SKM-1 treated with dmso at 0.1 percent for 144 hours (cell line): ENCODE measurements around the gene GIPC2.

Experiments used
- DNase-seq: peaks from one replicate; lab custom pipeline; 2025; ENCODE audit not compliant: unreplicated experiment; lab: John Stamatoyannopoulos, UW

GIPC2 gene

DNA sequence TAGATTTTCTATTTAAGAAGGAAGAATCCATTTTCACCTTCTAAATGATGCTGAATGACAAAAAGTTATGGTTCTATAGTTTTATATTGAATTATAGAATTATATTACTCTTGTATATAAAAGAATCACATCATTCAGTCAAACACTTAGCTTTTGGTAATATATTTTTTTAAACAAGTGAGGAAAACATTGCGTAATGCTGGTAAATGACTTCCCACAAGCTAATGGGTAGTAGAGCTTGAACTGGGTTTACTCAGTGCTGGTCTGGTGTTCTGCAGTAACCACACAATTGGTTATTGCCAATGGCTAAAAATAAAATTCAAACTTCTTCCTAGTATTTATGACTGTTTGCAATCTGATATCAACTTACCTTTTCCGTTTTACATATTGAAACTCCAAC, 10.6 kb upstream of the GIPC2 start:
- DNase-seq = no peak

DNA sequence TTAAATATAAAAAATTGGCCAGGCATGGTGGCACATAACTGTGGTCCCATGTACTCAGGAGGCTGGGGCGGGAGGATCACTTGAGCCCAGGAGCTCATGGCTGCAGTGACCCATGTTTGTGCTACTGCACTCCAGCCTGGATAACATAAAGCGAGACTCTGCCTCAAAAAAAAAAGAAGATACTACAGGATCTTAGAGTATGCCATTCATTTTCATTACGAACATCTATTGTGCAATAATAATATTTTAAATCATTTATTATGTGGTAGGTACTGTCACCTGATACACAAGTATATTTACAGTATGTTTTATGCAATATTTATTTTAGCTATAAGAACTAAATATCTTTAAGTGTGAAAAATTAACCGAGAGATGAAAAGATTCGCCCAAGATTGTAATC, 9.3 kb upstream of the GIPC2 start:
- no peak for DNase-seq

- DNase-seq = no peak
These were observed 7.7 kb upstream of the GIPC2 start for GRCh38 chr1:78038071-78038470.

GRCh38 chr1:78038491-78038939, 7.3 kb upstream of the GIPC2 start:
- no peak for DNase-seq

- DNase-seq = no peak
These were observed 5.2 kb upstream of the GIPC2 start for GRCh38 chr1:78040484-78041089.

DNA sequence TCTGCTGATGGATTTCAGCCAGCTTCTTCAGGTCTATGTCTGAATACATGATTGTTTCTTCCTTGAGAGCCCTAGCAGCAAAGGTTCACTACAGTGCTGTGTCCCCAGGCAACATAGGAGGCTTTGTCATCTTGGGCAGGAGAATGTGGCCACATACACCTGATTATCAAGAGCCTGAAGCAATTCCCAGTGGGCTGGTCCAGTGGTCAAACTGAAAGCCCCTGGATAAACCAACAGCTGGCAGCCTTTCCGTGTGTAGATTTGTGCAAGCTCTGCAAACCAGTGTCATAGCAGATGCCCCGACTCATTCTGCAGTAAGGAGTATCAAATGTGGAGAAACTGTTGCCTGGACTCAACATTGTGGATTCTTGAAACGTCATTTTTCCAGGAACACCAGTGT, 2.3 kb upstream of the GIPC2 start:
- DNase-seq = no peak

- no peak for DNase-seq
These were observed 787 bp upstream of the GIPC2 start for GRCh38 chr1:78044796-78045562.

DNA sequence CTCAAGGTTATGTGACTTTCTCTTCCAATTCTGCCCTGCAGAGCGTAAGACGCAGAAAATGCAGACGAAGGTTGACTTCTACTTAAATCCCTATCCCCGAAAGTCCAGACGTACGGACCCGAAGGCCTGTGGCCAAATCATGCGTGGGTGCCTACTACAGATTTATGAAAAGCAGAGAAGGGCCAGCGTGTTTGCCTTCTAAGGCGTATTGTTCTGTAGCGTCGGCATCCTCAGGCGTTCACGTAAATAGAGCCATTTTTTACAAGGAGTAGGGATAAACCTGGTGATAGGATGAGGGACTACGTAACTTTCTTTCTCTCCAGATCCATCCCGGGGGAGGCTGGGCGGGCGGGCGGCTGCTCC, 222 bp upstream of the GIPC2 start:
- no peak for DNase-seq

DNA sequence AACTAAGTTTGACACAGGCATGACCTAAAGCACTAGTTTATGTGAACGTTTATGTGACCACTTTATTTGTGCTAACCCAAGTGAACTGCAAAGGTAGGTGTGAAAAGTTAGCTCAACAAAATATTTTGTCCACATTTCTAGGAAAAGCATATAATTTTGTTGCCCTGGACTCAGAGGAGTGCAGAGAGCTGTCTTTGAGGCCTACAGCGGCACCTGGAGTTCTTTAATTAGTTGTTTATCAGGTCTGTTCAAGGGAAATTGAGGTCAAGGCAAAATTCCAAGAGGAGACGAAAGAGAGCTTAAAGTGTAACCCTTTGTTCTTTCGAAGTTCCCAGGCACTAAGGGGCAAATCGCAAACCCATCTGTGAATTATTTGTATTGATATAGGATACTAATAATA, 1.3 kb downstream of the GIPC2 start:
- DNase-seq = no peak

DNA sequence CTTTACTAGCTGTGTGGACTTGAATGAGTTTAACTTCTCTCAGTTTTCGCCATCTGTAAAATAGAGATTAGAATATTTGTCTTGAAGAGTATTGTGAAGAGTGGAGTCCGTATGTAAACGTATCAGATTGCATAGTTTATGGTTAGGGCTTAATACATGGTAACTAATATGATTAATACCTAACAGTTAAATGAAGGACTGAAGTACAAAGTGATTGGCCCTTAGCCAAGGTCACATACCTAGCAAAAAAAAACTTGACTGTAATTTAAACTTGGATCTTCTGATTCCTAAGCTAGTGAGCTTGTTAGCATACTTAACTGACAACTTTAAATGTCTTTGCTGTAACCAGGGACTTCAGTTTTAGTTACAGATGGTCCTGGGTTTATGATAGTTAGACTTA, 1.9 kb downstream of the GIPC2 start:
- DNase-seq = no peak

DNA sequence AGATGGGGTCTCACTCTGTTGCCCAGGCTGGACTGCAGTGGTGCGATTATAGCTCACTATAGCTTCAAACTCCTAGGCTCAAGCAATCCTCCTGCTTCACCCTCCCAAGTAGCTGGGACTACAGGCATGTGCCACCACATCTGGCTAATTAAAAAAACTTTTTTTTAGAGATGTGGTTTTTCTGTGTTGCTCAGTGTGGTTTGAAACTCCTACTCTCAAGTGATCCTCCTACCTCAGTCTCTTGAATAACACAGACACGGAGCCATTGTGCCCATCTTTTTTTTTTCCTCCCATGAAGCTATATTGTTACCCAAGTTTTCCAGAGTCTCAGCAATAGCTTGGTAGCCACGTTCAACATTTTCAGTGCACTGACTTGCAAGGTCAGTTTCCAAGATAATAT, 2.7 kb downstream of the GIPC2 start:
- no peak for DNase-seq

GRCh38 chr1:78049396-78049795, 3.6 kb downstream of the GIPC2 start:
- no peak for DNase-seq

GRCh38 chr1:78051005-78051404, 5.2 kb downstream of the GIPC2 start:
- no peak for DNase-seq

DNA sequence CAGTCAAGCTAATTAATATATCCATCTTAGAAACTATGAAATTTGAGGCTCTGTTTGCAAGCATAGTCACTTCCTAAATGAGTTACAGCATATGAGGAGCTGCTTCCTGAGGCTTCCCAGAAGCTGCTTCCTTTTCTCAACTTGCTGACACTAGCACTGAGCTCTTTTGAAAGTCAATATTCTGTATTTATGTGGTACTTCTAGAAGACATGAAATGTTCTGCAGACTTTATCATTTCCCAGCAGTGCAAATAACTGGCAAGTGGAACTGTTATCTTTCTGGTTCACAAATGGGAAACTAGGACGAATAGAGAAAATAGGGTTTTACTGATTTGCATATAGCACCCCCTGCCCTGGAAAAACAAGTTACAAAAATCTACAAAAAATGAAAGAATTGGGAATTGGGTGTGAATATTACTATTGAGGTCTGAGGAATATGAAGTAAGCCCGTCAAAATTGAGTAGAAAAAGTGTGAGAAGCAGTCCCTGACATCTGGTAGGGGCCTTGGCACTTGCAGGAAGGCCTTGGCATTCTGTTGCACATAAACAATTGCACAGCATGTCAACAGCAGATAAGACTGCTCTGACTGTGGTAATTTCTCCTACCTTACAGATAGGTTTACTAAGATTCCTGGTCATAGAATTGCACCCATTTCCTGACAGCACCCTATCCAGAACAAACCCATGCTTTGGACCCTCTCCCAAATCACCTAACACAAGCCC, 7.1 kb downstream of the GIPC2 start:
- no peak for DNase-seq

DNA sequence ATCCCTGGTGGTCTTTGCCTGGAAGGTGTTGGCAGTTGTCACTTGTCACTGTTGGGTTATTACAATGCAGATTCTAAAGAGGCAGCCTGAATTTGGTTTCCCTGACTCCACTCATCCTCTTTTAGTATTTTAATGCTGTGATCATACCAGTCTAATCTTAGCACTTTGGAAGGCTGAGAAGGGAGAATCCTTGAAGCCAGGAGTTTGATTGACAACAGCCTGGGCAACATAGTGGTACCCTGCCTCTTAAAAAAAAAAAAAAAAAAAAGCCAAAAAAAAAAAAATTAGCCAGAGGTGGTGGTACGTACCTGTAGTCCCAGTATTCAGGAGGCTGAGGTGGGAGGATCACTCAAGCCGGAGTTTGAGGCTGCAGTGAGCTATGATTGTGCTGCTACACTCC, 7.7 kb downstream of the GIPC2 start:
- DNase-seq = no peak

DNA sequence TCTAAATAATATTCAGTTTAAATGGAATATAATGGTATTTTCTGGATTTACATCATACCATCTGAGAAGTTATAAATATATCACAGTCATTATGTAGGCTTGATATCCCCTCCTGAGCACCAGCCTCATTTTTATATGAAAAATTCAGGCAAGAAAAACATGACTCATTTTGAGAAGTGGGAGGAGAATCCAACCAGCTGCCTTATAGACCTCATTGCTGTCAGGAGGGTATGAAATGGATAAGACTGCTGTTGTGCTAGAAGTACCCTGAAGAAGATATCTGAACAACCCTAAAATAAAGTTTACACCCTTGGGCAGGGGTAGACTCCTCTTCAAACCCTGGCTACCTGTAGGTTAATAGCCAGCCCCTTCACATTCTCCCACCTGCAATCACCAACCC, 8.8 kb downstream of the GIPC2 start:
- DNase-seq = no peak

DNA sequence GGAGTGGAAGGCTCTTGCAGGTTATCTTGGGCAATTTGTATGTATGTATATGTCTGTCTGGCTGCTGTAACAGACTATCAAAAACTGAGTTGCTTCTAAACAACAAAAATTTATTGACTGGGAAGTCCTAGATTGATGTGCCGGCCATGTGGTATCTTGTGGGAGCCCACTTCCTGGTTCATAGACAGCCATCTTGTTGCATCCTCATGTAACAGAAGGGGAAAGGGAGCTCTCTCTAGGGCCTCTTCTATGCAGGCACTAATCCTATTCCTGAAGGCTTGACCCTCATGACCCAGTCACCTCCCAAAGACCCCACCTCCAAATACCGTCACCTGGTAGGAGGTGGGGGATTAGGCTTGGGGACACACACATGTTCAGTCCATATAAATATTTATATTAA, 9.2 kb downstream of the GIPC2 start:
- no peak for DNase-seq

DNA sequence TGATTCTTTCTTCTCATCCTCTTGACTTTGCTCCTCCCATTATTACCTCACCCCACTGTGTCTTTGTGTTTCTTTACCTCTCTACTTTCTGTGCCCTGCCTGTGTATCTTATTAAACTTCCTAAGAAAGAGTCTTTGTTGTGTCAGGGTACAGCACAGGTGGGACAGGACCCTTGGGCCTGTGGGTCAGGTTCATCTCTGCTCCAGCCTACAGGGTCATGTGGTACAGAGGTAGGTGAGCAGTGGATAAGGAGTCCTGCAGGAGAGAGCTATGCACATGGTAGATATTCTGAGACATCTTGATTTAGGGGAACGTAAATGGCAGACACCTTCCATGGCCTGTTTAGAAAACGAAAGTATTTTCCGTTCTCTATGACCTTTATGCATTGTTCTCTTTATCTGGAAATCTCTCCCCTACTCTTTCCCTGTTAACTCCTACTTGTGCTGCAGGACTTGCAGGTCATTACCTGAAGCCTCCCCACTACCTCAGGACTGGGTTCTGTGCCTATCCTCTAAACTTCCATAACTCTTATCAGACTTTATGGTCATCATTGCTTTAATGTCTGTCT, 9.9 kb downstream of the GIPC2 start:
- no peak for DNase-seq

DNA sequence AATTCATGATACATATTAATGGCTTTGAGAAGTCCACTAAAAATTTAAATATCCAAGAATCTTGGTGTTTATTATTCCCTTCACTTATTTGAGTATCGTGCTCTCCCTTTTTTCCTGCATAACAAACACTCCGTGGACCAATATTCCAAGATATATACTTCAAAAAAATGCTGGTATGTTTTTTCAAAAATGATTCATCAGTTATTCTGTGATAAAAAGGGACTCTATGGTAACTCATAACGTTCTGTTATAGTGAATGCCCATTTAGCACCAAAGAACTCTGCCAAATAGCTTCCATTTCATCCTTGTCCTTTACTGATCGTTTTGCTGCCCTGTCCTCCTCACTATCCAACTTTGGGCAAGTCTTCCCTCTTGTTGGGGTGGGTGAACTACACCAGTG, 12.9 kb downstream of the GIPC2 start:
- DNase-seq = no peak

DNA sequence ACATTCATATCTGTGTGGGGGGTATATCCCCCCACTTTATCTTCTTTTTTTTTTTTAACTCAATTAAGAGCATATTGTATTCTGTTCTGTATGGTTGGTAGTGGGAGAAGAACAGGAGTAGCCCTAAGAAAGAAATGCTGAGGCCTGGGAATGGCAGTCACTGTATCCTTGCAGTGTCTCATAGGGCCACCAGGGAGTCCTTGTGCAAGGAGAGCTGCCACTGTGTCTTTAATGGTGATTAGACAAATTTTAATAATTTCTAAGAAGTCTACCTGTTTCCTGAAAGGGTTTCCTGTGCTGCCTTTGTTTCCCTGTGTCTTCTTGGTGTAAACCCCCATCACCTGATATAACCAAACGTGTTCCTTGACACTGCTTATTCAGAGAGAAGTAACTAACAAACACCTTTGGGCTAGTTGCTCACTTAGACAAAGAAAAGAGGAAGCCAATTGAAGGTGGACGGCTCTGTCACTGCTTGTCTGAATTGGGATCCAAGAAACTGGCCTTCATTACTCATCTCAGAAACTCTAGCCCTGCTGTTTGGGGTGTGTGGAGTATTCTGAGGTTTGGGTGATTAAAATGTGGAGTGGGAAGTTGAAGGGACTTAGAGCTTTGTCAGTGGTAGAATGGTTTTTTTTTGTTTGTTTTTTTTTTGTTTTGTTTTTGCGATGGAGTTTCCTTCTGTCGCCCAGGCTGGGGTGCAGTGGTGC, 15.2 kb downstream of the GIPC2 start:
- DNase-seq = peak; percentile 5

- DNase-seq = no peak
These were observed 16.2 kb downstream of the GIPC2 start for GRCh38 chr1:78061825-78062523.
